AML-193 (cell line): ENCODE data around the gene GNG12.

Source experiments
- DNase-seq, 2 experiments: peaks; one replicate each; lab custom pipeline; 2025; lab: John Stamatoyannopoulos, UW

The GNG12 gene

DNA sequence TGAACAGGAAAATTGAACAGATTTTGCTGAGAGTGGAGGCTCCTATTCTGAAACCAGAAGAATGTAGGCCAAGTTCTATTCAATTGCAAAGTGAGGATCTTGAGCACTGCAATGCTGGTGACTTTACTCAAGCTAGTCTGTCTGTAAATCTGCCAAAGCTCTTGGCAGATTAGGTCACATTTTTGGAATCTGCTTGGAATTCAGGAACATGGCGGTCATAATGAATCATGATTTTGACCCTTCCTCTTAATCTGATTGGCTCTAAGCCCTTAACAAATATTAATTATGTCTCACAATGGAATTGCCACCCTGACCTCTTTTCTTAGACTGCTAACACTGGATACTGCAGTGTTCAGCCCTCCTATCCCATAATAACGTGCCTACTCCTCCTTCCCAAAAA is 7.2 kb upstream of the GNG12 start:
- no peak for DNase-seq

DNA sequence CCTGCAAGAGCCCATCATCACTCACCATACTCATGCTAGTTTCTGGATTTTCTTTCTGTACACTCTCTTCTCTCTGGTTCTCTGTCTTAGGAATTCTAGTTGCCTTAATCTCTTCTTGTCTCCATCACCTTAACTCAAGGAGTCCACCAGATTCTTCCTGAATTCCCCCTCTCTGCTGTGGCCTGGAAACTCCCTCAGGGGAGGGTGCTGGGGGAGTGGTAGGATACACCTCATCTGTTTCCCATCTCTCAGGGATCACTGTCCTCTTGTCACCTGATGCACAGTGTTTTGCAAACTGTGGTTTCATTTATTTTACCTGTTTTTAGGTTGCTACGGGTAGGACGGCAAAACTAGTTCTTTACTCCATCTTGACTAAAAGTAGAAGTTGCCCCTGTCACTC is 6.6 kb upstream of the GNG12 start:
- DNase-seq: no peak

DNA sequence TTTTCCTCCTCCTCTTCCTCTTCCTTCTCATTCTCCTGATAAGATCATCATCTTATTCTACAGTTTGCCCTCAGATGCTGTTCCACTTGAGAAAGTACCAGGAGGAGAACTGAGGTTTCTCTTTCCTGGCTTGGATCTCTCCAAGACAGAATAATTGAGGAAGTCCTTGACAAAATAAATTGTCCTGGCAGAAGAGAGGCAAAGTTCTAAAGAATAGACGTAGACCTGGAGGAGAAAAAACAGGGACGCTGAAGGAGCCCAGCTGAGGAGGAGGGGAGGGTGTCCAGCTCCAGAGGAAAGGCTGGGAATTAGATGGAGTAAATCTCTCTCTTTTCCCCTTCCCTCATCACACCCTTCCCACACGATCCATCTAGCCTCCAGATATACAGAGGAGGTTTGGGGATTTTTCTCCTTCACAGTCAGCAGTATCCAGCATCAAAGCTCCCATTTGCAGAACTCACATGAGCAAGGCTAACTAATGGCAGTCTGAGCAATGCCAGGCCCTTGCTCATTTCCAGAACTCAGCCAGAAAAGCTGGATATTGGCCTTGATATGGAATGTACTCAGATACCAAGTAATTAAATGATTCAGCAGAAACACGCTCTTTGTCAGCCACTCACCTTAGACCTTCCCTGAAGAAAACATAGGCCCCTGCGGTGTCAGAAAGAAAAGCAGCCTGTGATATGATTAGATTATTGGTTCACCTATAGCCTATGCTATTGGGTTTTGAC is 5.1 kb upstream of the GNG12 start:
- no peak for DNase-seq

DNA sequence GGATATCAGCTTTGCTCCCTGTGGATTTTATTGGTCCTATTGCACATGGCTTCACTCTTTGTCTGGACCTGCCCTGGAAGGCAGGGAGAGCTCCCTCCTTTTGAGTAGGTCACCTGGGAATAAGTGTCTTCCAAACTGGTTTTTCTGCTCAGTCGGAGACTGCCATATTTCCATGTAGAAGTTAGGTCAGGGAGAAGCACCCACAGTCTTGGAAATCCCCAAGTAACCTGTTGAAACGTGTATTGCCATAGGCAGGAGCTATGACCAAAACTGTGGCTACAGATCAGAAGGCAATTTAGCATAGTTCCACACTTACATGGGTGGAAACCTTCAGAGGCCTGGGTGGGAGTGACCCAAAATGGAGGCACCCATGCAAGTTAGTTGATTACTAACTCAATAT is 3.5 kb upstream of the GNG12 start:
- DNase-seq: no peak

DNA sequence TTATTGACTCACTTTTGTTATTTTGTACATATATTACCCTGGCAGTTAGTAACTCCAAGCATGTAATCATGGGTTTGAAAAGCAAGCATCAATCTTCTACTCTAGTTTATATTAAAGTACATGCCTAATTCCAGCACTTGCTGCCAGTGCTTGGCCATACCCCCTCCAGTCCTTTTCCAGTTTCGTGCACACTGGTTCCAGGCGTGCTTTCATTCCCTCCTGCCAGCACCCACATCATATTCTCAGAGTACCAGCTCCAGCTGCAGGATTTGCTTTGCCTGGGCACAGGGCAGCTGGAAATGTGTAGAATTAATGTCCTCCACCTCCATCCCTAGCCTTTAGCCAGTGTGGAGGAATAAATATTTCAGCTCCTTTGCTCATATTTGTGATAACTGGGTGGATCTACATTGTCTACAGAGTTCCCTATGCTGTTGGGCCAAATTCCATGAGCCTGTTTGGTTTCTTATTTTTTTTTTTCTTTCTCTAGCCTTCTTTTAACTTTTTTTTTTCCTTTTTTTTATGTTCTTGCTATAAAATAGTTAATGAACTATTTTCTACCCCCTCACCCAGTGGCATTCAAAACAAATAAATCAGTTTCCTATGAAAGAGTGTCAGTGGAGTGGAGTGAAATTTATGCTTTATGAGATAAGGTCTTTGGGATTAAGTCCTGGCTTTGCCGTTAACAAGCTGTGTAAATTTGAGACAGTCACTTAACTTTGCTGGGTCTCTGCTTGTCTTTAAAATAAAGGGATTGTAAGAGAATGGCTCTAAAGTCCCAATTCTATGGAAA is 2.6 kb upstream of the GNG12 start:
- no peak for DNase-seq

DNA sequence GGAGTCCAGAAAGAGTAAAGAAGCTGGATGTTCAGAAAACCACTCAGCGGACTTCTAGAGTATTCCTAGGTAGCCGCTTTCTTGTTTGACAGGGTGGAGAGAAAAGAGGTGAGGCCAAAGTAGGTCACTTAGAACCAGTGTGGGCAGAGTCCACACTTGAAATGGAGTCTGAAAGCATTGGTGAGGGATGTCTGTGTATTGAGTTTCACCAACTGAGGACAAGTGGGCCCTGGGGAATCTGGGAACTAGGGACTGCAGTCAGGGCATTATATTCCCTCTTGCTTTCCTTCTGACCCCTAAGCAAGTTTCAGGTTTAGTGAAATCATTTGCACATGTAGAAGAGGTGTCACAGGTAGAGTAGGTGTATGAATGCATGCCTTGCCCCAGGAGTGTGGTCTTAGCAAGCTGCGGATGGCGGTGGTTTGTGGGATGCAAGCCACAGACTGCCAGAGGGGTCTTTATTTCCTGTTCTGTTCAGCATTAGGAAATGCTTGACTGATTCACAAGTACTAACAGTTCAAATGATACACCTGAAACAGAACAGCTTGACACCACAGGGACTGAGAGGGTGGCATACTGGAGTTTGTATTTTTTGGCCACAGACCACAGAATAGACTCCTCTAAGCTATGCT is 1.1 kb upstream of the GNG12 start:
- DNase-seq: no peak

DNA sequence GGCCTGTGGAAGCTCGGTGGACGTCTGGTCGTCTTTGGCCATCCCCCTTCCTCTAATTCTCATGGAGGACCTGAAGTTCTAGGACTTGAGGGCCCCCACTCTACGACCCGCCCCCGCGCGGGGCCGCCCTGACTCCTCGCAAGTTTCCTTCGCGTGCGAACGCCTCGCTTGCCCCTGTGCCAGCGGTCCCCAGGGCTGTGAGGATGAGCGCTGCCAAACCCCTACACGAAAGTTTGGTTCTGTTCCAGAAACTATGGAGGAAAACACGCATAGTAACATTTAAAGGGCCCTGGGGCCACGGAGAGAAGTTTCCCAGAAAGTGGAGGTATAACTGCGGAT is 304 bp upstream of the GNG12 start:
- no peak for DNase-seq

DNA sequence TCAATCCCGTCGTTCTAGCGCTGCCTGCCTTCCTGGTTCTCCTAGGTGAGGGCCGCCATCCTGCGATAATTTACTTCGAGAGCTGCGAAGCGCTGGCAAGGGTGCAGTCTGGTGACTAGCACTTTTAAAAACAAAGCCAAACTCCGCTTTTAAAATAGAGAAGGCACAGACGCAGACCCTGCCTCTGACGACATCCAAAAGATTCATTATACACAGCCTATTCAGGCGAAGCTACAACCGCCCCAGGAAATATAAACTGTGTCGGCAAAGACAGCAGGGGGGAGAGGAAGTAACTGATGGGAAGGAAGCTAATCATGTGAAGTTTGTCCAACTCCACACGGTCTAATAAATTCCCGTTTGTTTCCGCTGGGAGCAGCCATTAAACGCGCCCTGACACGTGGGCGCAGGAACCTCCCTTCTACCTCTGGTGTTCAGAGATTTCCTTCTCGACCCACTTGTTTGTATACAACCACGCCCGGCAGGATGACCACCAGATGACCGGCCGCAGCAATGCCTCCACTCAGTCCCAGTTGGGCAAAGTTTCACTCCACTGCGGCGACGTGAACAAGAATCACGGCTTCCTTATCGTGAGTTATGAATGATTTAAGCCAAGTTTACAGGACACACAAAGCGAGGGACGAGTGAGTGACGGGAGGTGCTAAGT is 1.3 kb downstream of the GNG12 start:
- DNase-seq: no peak

DNA sequence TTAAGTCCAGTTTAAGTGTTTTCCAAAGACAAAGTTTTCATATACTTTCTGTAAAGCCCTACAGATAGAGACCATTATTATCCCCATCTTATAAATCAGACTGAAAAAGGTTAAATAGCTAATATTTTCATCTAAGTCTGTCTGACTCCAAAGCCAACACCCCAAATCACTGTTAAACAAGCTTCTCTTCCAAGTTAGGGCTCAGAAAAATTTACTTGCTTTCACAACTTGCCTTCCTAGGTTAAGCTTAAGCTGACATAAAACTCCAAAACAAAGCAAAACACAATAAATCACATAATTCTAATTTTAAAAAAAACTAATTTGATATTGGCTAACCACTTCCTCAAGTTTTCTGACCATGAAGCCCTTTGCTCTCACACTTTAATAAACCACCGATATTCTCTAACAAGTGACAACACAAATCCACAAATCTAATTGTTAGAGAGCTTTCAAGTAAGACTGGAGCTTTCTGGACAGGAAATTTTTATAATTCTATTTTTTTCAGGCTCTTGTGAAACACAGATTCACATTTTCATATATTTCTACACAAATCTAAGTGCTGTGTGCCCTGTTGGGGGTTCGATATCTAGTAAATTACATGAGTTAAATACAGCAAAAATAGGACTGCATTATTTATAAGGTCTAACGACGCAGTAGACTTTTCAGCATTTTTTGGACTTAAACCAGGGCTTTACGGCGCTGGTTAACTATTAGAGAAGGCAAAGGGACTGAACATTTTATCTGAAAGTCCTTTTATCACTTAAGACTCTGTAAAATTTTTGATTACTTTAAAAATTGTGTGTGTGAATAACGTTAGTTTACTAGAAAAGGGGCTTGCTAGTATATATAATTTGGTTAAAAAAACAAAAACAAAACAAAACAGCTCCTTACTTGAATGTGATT is 2.1 kb downstream of the GNG12 start:
- DNase-seq: no peak

DNA sequence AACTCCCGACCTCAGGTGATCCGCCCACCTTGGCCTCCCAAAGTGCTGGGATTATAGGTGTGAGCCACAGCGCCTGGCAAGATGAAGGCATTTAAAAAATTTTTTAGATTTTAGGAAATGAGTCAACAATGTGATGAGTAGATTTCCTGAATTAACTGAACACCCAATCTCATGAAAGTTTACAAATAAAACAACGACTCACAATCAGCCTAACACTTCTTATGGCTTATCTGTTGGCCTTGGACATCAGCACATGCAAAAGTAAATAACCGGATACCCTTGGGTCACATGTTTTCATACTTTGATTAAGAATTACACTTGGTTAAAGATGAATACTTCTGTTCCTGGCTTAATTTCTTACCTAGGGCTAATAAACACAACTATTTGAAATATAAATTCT is 3.0 kb downstream of the GNG12 start:
- no peak for DNase-seq

DNA sequence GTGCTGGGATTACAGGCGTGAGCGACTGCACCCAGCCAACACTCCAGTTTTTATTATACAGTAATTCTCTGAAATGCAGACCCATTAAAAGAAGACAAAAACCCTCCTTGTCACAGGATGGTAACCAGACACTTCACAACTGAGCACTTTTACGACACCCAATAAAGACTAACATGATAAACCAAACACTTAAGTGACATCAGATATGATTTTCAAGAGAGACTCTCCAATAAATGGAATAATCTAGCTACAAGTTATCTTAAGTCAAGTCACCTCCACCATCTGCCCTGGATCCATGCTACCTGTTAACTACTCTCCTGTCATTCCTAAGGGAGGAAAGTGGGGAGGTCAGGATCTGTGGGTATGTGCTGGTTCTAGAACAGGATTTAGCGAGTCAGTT is 5.6 kb downstream of the GNG12 start:
- DNase-seq: no peak

DNA sequence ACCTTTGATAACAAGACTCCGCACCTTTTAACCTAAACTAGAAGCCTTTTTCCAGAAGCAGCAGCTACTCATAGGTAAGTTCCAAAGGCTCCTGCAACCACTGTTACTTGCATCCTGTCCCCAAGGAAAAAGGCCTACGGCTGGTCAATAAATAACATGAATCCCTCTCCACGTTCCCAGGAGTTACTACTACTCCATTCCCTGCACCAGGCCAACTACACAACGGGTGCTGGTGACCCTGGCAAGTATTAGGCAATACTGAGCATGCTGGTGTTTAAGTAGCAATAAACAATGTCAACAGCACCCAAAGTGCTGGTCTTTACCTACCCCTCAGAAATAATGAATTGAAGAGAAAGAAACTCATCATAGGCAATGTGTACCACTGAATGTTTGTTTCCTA is 7.7 kb downstream of the GNG12 start:
- DNase-seq: no peak

DNA sequence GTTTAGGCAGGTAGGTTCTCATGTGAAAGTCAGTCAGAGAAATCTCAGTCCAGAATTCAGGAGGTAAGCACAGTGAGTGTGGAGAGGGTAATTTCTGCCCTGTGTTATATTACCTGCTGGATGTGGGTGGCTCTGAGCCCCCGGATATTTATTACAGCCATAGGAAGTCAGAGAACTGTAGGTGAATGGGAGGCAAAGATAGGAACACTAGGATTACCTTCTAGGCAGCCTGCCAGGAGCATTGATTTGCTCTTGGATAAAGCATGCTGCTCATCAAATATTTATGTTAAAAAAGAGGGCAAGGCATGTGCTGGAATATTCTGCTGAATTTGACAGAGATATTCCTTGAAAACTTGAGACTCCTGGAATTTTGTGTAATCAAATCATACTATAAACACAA is 8.5 kb downstream of the GNG12 start:
- no peak for DNase-seq

DNA sequence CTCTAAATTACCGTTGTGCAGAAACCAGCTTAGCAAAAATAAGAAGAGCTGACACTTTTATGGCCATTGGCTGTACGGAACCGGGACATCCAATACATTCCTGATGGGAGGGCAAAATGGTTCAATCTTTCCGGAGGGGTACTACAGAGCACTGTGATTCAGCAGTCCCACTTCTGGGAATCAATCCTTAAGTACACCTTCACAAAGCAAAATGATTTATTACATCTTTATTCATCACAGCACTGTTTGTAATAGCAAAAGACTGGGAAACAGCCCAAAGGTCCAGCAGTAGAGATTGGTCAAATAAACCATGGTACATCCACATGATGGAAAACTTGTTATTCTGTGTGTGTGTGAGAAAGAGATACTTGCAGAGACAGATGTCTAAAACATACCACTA is 9.7 kb downstream of the GNG12 start:
- DNase-seq: no peak

DNA sequence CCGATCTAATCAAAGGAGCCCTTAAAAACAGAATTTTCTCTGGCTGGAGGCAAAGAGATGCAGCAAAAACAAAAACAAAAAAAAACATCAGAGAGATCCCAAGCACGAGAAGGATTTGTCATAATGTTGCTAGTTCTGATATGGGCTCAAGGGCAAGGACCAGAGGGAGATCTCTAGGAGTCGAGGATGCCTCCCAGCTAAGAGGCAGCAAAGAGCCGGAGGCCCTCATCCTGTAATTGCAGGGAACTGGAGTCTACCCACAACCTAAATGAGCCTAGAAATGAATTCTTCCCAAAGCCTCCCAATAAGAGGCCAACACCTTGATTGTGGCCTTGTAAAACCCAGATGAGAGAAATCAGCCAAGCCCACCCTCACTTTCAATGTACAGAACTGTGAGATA is 12.0 kb downstream of the GNG12 start:
- DNase-seq: no peak

DNA sequence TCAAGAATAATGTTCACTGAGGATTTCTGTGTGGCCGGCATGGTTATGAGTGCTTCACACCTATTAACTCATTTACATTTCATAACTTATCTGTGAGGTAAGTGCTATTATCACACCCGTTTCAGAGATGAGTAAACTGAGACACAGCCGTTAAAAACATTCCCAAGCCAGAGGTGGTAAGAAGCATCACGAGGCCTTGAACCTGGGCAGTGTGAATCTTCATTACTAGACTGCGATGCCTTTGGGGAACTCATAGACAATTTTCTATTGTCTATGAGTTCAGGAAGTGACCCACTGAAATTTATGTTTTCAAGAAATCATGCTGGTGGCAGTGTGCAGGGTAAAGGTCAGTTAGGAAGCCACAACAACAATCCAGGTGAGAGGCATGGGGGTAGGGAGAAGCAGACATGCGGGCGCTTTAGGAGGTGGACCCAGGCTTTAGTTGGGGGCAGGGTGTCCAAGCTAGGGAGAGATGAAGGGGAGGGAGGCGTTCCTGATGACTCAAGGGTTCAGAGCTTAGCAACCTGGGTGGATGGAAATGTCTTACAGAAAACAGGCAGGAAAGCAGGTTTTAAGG is 14.5 kb downstream of the GNG12 start:
- no peak for DNase-seq

DNA sequence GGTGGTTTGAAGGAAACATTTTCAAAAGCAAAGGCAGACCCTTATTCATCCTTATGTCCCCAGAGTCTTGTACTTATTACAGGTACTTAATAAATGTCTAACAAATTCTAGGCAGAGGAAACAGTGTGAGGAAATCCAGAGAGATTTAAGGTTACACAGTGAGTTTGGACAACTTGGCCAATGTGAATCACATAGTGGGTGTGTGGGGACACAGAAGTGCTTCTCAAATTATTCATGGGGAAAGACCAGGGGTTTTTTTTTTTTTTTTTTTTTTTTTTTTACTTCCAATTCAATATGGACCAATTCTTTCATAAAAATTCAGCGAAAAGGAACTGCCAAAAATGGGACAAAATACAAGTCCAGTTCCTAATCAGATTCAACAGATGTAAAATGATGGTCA is 15.1 kb downstream of the GNG12 start:
- DNase-seq: no peak

DNA sequence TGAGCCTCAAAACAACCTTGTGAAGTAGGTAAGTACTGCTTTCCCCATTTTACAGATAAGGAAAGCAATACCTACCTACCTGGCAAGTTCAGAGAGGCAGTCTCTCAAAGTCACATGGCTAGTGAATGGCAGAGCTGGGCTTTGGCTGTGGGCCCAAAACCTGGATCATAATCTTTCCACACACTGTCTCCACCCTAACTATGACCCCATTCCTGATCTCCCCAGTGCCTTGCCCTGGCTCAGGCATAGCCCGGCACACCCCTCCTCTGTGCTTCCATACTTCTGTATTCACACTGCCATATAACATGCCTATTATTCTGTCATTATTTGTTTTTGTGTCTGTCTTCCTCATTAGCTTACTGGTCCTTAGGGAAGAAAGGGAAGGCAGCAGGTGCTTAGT is 15.9 kb downstream of the GNG12 start:
- no peak for DNase-seq

DNA sequence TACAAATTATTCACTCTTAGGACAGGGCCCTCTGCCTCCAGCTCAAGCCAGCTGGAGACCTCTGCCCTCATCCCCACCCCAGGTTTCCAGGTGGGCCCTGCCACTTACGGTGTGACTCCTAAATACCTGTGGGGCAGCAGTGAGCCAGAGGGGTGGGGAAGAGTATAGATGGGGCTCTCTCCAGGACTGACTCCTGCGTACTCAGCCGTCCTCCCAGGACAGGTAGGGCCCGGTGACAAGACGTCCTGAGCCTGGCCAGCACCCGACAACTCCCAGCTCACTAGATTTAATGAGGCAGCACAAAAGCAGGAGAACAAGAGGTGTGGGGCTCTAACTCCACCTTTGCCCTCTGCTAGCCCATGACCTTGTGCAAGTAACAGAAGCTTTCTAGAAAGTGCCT is 16.8 kb downstream of the GNG12 start:
- no peak for DNase-seq

DNA sequence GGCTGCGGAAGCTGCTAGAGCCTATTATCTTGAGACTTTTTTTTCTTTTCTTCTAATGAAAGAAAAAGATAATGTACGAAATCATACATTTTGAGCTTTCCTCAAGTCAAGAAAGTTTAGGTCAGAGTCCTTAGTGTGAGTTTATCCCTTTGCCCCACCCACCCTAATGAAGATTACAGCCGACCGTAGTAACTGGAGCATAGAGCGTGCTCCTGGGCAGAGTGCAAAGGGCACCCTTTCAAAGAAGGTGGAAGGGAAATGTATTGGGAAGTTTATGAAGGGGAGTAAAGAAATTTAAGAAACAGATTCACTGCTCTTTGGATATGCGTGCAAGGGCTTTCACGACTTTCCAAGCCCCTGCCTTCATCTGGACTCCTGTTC is 17.2 kb downstream of the GNG12 start:
- DNase-seq: no peak

DNA sequence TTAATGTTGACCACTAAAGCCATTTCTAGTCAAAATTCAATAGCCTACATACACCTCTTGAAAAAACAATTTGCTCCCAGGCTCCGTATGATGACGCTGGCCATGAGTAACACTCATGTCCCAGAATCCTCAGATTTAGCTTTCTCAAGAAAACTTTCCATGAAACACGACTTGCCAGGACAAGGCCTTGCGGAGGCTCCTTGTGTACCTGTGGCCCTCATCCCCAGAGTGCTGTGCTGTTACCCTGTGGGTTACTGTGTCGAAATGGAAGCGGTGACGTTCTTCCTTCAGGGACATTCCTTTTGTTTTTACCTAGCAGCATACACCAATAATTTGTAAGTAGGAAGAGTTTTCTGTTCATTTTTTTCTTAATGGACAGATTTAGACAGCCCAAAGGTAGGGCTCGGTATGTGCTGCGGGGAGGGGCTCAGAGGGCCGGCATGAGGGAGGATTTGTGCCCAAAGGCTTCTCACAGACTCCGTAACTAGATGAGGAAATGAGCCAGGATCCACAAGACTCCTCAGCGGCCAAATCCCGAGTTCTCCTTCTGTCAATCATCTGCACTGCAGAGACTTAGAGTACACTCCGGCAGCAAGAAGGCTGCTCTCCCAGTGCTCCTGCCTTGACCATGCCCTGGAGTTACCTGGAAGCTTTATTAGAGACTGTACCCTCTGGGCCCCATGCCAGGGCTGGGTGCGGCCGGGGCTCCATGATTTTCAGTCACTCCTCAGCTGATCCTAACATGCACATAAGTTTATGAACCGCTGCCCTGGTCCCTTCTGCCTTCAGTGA is 17.8 kb downstream of the GNG12 start:
- DNase-seq: no peak
